ENCODE data around the gene NCL.
A peak's percentile ranks its signal among the peaks of the same experiment; 100 is the strongest.

The NCL gene

GRCh38 chr2:231463698-231464575, at the start of gene NCL:
Gene NCL, minus strand, starts transcription at chr2:231464484. Its CDS starts 131 bp downstream, at chr2:231464353.
- DNase-seq (ENCODE audit: low read depth, low spot score), result peak; percentile 99
- TF ChIP-seq CTCF (IDR thresholded peaks at IDR 0.05; ENCODE audit: low read depth, low read length), result no peak
- H3K4me3 ChIP-seq (ENCODE audit: low read depth, low read length), result peak within 1 kb of the TSS; percentile 99
- in situ Hi-C loops (cut with HindIII; ENCODE audit: low sequenced_read_pairs), result no loop called here

GRCh38 chr2:231513746-231514224, 49.5 kb upstream of the NCL start:
- no peak for TF ChIP-seq CTCF (IDR thresholded peaks at IDR 0.05; ENCODE audit: low read depth, low read length)
- DNase-seq (ENCODE audit: low read depth, low spot score), result no peak
- H3K4me3 ChIP-seq (ENCODE audit: low read depth, low read length), result peak overlapping the region; percentile 86
- in situ Hi-C loops (cut with HindIII; ENCODE audit: low sequenced_read_pairs), result no loop called here

DNA sequence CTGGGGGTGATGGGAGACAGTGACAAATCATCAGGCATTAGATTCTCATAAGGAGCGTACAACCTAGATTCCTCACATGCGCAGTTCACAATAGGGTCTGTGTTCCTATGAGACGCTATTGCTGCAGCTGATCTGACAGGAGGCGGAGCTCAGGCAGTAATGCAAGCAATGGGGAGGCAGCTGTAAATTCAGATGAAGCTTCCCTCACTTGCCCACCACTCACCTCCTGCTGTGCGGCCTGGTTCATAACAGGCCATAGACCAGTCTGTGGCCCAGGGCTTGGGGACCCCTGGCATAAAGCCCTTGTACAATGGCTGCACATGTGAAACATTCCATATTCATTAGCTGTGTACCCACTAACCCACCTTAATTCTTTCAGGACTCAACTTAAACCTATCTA, 47.9 kb upstream of the NCL start:
- in situ Hi-C loops (cut with HindIII; ENCODE audit: low sequenced_read_pairs), result no loop called here
- no peak for DNase-seq (ENCODE audit: low read depth, low spot score)
- TF ChIP-seq CTCF (IDR thresholded peaks at IDR 0.05; ENCODE audit: low read depth, low read length), result no peak
- H3K4me3 ChIP-seq (ENCODE audit: low read depth, low read length), result no peak overlapping the region

GRCh38 chr2:231503766-231504165, 39.5 kb upstream of the NCL start:
- no peak for TF ChIP-seq CTCF (IDR thresholded peaks at IDR 0.05; ENCODE audit: low read depth, low read length)
- in situ Hi-C loops (cut with HindIII; ENCODE audit: low sequenced_read_pairs), result no loop called here
- H3K4me3 ChIP-seq (ENCODE audit: low read depth, low read length), result no peak overlapping the region
- DNase-seq (ENCODE audit: low read depth, low spot score), result no peak

- no peak for TF ChIP-seq CTCF (IDR thresholded peaks at IDR 0.05; ENCODE audit: low read depth, low read length)
- H3K4me3 ChIP-seq (ENCODE audit: low read depth, low read length), result no peak overlapping the region
- in situ Hi-C loops (cut with HindIII; ENCODE audit: low sequenced_read_pairs), result no loop called here
- DNase-seq (ENCODE audit: low read depth, low spot score), result no peak
Observed at GRCh38 chr2:231502596-231502995, 38.3 kb upstream of the NCL start.

GRCh38 chr2:231497651-231498050, 33.4 kb upstream of the NCL start:
- DNase-seq (ENCODE audit: low read depth, low spot score), result no peak
- in situ Hi-C loops (cut with HindIII; ENCODE audit: low sequenced_read_pairs), result no loop called here
- no peak for TF ChIP-seq CTCF (IDR thresholded peaks at IDR 0.05; ENCODE audit: low read depth, low read length)
- H3K4me3 ChIP-seq (ENCODE audit: low read depth, low read length), result no peak overlapping the region

Data from astrocyte of the spinal cord (primary cell).